Neural cell (in vitro differentiated cells): ENCODE results near the gene CPSF7.

Experiments used
- EZH2 ChIP-seq: fragments of 200-600, 300-800 bp; shearing (Covaris generic), sonication (generic); IDR thresholded peaks from 2 replicates; pipeline ENCODE4 v1.6.1; 2014; ENCODE audit warnings: antibody characterized with exemption, low read length, borderline replicate concordance, mild to moderate bottlenecking; ENCODE audit not compliant: insufficient read depth, poor library complexity, severe bottlenecking
- RAD21 ChIP-seq: fragments of 450-650 bp; conservative IDR thresholded peaks from 2 replicates; pipeline ENCODE4 v1.6.1; 2014; ENCODE audit warnings: antibody characterized with exemption, mild to moderate bottlenecking, moderate library complexity
- TF ChIP-seq, protein P1 (sequence below): fragments of 450-650 bp; IDR thresholded peaks from 2 replicates; pipeline ENCODE4 v1.5.1; 2014; ENCODE audit warnings: antibody characterized with exemption, mild to moderate bottlenecking, moderate library complexity; ENCODE audit not compliant: poor library complexity, severe bottlenecking

- TF ChIP-seq, protein P1, sequence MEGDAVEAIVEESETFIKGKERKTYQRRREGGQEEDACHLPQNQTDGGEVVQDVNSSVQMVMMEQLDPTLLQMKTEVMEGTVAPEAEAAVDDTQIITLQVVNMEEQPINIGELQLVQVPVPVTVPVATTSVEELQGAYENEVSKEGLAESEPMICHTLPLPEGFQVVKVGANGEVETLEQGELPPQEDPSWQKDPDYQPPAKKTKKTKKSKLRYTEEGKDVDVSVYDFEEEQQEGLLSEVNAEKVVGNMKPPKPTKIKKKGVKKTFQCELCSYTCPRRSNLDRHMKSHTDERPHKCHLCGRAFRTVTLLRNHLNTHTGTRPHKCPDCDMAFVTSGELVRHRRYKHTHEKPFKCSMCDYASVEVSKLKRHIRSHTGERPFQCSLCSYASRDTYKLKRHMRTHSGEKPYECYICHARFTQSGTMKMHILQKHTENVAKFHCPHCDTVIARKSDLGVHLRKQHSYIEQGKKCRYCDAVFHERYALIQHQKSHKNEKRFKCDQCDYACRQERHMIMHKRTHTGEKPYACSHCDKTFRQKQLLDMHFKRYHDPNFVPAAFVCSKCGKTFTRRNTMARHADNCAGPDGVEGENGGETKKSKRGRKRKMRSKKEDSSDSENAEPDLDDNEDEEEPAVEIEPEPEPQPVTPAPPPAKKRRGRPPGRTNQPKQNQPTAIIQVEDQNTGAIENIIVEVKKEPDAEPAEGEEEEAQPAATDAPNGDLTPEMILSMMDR, result no peak
- TF ChIP-seq RAD21 (no peak), EZH2 (no peak)
Measured at GRCh38 chr11:61474013-61474643, 44.4 kb upstream of the CPSF7 start.
